Fibroblast of skin of back (primary cell): ENCODE measurements around the gene LIPT1. TPM values are rescaled to one million over a fixed set of nuclear protein-coding genes. Genes with fewer than 3 reads are reported as not detected.
"Not testable (repeated sequence)": the region's sequence is repeated elsewhere in the genome, so short reads cannot be mapped to it uniquely, and the experiment has no call there.

ENCODE experiments used
- DNase-seq: peaks from one replicate; pipeline ENCODE4 v3.0.0-alpha.2; 2013
- polyA plus RNA-seq, 2 experiments: library from polyadenylated mRNA; unstranded; fragments of 120-200 nt; gene quantifications; one replicate each; pipeline ENCODE4 v1.2.1, GENCODE V29; 2013; ENCODE audit not compliant: insufficient read length in 2 of 2

The LIPT1 gene
- polyA plus RNA-seq (2013, experiment 1 of 2; ENCODE audit: insufficient read length) = 3.0 TPM
- polyA plus RNA-seq (2013, experiment 2 of 2; ENCODE audit: insufficient read length) = 3.8 TPM

GRCh38 chr2:99154643-99155536 lies at the start of gene LIPT1, which contains the start of gene TSGA10:
LIPT1 (plus strand) TSS chr2:99154967; CDS start chr2:99161958, 6,991 bp downstream.
TSGA10 (minus strand) TSS chr2:99154942; CDS start chr2:99109439, 45,503 bp downstream.
- peak; percentile 84 for DNase-seq

DNA sequence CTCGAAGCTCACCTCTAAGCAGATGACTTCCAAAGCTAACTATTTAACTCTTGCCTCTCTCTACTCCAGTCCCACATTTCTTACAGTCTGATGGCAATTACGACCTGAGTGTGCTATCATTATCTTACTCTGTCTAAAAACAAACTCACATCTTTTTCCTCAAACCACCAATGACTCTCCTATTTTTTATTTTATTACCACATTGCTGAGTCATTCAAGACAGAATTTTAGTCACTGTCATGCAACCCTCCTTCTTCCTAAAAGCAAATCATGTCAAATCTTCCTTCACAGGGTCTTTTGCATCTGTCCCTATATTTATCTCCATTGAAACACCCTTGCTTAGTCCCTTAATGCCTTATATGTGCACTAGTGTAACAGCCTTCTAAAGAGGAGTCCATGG lies 47.9 kb upstream of the LIPT1 start:
- DNase-seq = peak; percentile 4

GRCh38 chr2:99111236-99111635 lies 43.5 kb upstream of the LIPT1 start:
- no peak for DNase-seq

GRCh38 chr2:99111945-99112344 lies 42.8 kb upstream of the LIPT1 start:
- no peak for DNase-seq

GRCh38 chr2:99112617-99113016 lies 42.1 kb upstream of the LIPT1 start:
- no peak for DNase-seq

DNA sequence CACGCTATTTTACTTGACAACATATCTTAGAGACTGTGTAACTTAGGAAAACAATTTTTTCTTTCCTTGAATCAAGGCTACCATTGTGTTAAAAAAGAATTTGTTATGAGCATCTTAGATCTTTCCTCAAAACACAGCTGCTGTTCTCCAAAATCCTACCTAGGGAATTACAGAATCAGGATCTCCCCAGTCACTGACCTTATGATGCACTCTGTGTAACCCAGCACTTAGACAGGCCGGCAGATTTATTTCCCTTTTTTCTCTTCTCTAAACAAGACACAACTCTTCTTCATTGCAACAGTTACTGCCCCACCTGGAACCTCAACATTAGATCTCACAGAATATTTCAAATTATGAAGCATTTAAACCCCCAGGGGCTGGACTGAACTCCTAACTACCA lies 26.8 kb upstream of the LIPT1 start:
- DNase-seq = no peak

- not testable (repeated sequence) for DNase-seq
Measured at GRCh38 chr2:99135044-99135556, 19.7 kb upstream of the LIPT1 start.

DNA sequence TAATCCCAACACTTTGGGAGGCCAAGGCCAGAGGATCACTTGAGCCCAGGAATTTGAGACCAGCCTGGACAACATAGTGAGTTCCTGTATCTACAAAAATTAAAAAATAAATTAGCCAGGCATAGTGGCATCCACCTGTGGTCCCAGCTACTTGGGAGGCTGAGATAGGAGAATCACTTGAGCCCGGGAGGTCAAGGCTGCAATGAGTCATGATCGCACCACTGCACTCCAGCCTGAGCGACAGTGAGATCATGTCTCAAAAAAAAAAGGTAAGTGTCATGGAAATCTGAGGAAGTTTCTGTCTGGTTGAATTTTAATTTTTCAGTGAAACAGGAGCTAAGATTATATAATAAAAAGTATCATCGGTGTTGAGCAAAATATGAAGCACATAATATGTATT lies 15.8 kb upstream of the LIPT1 start:
- no peak for DNase-seq

DNA sequence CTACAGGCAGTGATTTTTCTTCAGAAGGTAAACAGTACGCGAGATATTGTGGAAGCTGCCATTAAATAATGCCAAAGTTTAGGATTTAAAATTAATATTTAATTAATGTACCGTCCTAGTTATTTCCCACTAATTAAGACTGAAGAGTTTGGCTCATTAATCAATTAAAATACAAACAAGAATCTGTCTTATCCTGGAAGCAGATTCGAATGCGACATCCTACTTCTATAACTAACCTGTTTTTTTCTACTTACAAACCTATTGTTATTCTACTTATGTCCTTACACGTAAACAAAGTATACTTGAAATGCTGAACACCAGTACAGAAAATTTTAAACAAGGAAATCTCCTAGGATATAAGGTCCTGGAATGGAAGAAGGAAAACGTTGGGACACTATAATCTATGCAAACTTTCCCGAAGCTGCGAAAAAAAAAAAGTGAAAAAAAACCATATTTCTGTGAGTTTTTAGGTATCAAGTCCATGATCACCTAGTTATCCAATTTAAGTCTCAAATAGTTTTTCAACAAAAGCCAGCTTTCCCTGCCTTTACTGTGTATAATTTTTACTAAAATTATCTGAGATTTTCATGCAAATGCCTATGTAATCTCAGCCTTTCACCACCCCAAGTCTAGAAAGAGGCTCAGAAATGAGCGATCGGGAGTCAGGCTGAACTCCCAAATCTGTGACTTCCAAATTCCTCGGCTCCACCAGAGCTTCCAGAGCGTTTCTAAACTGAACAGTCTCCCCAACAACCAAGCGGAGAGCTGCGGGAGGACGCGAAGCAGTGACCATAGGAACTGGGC lies 14.5 kb upstream of the LIPT1 start:
- peak; percentile 27 for DNase-seq

GRCh38 chr2:99140860-99141109 lies 14.0 kb upstream of the LIPT1 start:
- DNase-seq = no peak

DNA sequence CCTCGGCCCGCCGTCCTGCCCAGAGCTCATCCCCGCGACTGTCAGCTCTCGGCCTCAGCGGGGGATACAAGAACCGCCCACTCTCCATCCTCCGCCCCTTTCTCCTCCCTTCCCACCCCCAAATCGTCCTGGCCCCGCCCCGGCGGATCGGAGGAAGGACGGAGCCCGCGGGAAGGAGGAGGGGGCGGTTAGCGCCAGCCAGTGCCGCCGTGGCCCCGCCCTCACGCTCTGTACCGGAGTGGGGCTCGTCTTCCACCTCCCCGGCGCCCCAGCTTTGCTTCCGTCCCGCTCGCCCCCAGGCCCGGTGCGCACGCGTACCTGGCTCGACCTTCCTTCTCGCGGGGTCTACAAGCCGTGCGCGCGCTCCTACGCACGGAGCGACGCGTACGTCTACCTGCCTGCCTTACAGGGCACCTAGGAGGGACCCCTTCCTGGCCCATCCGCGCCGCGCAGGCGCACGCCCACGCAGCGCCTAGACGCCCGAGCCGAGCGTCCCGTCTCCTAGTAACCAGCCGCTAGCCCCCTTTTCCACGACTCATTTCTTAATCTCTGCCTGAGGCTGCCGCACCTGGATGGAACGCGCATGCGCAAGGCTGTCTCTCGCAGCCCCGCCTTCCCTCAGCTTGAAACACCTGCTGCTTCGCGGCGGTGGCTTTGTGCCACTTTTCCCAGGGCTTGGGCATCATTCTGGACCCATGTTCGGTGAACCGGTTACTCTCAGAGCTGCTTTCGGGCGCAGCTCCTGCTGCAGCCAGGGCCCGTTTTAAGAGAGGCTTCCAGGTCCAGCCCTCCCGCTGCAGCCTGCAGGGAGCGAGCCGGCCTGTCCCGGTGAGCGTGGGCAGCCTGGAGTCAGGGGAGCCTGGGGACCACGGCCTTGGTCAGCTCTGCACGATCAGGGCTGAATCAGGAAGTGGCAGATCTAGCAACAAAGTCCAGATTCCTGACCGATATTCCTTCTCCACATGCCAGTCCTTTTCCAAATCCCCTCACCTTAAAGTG lies 13.4 kb upstream of the LIPT1 start, which contains the start of gene C2orf15:
Gene C2orf15 (plus strand): TSS at position 598 of the 999 bp plus-strand sequence. CDS start 8,852 bp downstream, outside the sequence.
- peak; percentile 86 for DNase-seq

- DNase-seq = no peak
Measured at GRCh38 chr2:99150706-99151105, 4.1 kb upstream of the LIPT1 start.

- no peak for DNase-seq
Measured at GRCh38 chr2:99152199-99152895, 2.4 kb upstream of the LIPT1 start.

DNA sequence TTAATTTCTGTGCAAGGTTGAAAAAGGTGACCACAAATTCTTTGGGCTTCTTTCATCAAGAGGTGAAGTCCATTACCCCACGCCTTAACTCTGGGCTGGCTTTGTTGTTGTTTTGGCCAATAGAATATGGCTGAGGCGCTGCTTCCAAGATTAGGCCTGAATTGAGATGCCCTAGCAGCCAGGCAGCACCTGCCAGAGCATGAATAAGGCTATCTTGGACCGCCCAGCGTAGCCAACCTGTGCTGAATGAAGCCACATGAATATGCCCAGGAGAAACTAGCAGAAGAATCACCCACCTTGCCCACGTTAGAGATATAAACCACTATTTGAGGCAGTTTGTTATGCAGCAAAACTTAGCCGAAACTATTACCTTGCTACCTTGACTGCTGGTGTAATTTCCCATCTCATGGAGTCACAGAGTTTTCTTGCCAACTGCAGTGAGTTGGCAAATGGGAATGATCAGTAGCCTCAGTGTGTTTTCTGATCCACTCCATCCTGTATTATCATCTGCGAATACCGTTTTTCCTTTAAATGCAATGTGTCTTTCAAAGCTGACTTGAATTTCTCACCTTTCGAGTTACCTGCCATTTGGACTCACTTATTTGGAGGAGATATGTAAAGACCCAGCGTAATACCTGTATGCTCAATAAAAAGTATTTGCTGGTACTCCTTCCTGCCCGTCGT lies 704 bp upstream of the LIPT1 start:
- DNase-seq = no peak

GRCh38 chr2:99156891-99157290 lies 2.1 kb downstream of the LIPT1 start:
- DNase-seq = no peak

GRCh38 chr2:99158599-99158998 lies 3.8 kb downstream of the LIPT1 start:
- no peak for DNase-seq

DNA sequence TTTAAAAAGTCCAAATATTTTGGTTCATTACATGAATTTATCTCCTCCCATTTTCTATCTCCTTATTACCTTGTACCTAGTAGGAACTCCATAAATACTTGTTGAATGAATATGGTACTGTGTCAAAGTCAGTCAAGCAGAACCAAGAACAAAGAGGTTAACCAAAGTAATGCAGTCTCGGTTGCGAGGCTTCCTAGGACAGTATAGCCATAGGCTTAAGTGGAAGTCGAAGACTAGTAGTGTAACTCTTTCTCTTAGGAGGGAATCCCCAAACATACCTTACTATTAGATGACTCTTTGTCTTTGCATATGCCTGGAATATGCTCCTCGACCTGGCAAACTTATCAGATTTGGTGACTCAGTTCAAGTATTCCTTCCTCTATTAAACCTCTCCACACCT lies 4.8 kb downstream of the LIPT1 start:
- DNase-seq = no peak

- DNase-seq = no peak
Measured at GRCh38 chr2:99166218-99166617, 11.5 kb downstream of the LIPT1 start.

DNA sequence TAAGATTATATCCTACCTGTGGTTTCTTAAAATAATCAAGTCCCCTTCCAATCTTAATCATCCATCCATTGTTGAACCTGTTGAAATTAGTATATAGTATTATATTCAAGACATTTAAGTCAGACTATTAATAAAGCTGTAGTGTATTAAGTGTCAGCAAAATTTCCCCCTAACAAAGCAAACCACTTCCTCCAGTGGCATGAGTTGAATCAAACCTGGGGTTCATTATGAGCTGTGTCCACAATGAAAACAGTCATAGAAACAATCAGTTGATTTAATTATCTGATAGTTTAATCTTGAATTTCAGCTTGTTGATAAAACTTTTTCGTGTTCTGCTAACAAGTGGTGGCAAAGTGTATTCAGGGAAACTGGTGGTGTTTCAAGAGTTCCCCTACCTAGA lies 14.8 kb downstream of the LIPT1 start:
- no peak for DNase-seq

GRCh38 chr2:99171377-99172140 lies 16.8 kb downstream of the LIPT1 start:
- no peak for DNase-seq
